H1 (cell line): Measurements from ENCODE around the gene PNCK. TPM values are rescaled to one million over a fixed set of nuclear protein-coding genes. Genes with fewer than 3 reads are reported as not detected.

Experiments
- POU5F1 ChIP-seq: IDR thresholded peaks from 2 replicates; pipeline ENCODE4 v1.6.1; 2011; ENCODE audit warnings: low read depth, mild to moderate bottlenecking, low read length, moderate library complexity
- TAF7 ChIP-seq: optimal IDR thresholded peaks from 2 replicates; pipeline ENCODE3; 2011; ENCODE audit warnings: low read depth, mild to moderate bottlenecking, inconsistent platforms, low read length, moderate library complexity, borderline replicate concordance
- polyA plus RNA-seq, 7 experiments: library from polyadenylated mRNA; depleted of rRNA in 3 of 7; stranded (reverse) in 5 of 7; unstranded in 2 of 7; fragments of >200 nt in 5 of 7; fragments of 200-250 nt in 2 of 7; gene quantifications; 1 replicate in 5 of 7; 2 replicates in 1 of 7; 4 replicates in 1 of 7; pipeline versions ENCODE4 v1.2.1 to v1.2.3, GENCODE V29; 2011 to 2013; ENCODE audit warnings: missing spikeins in 2 of 7, mixed read lengths in 2 of 7
- total RNA-seq: library from RNA; stranded (reverse); fragmentation: NEBNext Ultra II Directional; extraction: Animal tissue kit (Norgen Biotek cat#: 25700); gene quantifications from 2 replicates; pipeline ENCODE4 v1.2.1, GENCODE V29; 2021
- TF ChIP-seq, protein P1 (sequence below): fragments of 300-600 bp; sonication (generic); IDR thresholded peaks from 2 replicates; pipeline ENCODE4 v1.7.1; 2012; ENCODE audit warnings: low read length, moderate library complexity, mild to moderate bottlenecking, inconsistent platforms; ENCODE audit not compliant: insufficient replicate concordance

PNCK gene
- total and polyA plus RNA-seq, 2 of the 8 experiments (the other 6 are each of a cell fraction or from before 2014, with no cell fraction given): 6.2 to 6.3 TPM

- TF ChIP-seq, protein P1, sequence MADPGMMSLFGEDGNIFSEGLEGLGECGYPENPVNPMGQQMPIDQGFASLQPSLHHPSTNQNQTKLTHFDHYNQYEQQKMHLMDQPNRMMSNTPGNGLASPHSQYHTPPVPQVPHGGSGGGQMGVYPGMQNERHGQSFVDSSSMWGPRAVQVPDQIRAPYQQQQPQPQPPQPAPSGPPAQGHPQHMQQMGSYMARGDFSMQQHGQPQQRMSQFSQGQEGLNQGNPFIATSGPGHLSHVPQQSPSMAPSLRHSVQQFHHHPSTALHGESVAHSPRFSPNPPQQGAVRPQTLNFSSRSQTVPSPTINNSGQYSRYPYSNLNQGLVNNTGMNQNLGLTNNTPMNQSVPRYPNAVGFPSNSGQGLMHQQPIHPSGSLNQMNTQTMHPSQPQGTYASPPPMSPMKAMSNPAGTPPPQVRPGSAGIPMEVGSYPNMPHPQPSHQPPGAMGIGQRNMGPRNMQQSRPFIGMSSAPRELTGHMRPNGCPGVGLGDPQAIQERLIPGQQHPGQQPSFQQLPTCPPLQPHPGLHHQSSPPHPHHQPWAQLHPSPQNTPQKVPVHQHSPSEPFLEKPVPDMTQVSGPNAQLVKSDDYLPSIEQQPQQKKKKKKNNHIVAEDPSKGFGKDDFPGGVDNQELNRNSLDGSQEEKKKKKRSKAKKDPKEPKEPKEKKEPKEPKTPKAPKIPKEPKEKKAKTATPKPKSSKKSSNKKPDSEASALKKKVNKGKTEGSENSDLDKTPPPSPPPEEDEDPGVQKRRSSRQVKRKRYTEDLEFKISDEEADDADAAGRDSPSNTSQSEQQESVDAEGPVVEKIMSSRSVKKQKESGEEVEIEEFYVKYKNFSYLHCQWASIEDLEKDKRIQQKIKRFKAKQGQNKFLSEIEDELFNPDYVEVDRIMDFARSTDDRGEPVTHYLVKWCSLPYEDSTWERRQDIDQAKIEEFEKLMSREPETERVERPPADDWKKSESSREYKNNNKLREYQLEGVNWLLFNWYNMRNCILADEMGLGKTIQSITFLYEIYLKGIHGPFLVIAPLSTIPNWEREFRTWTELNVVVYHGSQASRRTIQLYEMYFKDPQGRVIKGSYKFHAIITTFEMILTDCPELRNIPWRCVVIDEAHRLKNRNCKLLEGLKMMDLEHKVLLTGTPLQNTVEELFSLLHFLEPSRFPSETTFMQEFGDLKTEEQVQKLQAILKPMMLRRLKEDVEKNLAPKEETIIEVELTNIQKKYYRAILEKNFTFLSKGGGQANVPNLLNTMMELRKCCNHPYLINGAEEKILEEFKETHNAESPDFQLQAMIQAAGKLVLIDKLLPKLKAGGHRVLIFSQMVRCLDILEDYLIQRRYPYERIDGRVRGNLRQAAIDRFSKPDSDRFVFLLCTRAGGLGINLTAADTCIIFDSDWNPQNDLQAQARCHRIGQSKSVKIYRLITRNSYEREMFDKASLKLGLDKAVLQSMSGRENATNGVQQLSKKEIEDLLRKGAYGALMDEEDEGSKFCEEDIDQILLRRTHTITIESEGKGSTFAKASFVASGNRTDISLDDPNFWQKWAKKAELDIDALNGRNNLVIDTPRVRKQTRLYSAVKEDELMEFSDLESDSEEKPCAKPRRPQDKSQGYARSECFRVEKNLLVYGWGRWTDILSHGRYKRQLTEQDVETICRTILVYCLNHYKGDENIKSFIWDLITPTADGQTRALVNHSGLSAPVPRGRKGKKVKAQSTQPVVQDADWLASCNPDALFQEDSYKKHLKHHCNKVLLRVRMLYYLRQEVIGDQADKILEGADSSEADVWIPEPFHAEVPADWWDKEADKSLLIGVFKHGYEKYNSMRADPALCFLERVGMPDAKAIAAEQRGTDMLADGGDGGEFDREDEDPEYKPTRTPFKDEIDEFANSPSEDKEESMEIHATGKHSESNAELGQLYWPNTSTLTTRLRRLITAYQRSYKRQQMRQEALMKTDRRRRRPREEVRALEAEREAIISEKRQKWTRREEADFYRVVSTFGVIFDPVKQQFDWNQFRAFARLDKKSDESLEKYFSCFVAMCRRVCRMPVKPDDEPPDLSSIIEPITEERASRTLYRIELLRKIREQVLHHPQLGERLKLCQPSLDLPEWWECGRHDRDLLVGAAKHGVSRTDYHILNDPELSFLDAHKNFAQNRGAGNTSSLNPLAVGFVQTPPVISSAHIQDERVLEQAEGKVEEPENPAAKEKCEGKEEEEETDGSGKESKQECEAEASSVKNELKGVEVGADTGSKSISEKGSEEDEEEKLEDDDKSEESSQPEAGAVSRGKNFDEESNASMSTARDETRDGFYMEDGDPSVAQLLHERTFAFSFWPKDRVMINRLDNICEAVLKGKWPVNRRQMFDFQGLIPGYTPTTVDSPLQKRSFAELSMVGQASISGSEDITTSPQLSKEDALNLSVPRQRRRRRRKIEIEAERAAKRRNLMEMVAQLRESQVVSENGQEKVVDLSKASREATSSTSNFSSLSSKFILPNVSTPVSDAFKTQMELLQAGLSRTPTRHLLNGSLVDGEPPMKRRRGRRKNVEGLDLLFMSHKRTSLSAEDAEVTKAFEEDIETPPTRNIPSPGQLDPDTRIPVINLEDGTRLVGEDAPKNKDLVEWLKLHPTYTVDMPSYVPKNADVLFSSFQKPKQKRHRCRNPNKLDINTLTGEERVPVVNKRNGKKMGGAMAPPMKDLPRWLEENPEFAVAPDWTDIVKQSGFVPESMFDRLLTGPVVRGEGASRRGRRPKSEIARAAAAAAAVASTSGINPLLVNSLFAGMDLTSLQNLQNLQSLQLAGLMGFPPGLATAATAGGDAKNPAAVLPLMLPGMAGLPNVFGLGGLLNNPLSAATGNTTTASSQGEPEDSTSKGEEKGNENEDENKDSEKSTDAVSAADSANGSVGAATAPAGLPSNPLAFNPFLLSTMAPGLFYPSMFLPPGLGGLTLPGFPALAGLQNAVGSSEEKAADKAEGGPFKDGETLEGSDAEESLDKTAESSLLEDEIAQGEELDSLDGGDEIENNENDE: no peak
- TF ChIP-seq POU5F1 (no peak), TAF7 (no peak)
Measured at GRCh38 chrX:153645921-153646488, 27.6 kb downstream of the PNCK start (continued).
